Uterus (tissue), 2 donors: ENCODE results near the gene KRT7.

ENCODE experiments used
- POLR2A ChIP-seq, 2 donors: fragments of 450-650 bp; IDR thresholded peaks; one replicate each; pipeline ENCODE4 v1.6.1; 2016; ENCODE audit warnings: antibody characterized with exemption in 2 of 2, mild to moderate bottlenecking in 1 of 2, moderate library complexity in 1 of 2
- TF ChIP-seq, protein P1 (sequence below), 4 experiments: fragments of 200-600 bp in 2 of 4; fragments of 450-650 bp in 2 of 4; sonication (generic) in 2 of 4; IDR thresholded peaks; one replicate each; pipeline ENCODE4 v1.5.1; 2016 to 2019; ENCODE audit warnings: antibody characterized with exemption in 4 of 4, mild to moderate bottlenecking in 2 of 4, moderate library complexity in 1 of 4

DNA sequence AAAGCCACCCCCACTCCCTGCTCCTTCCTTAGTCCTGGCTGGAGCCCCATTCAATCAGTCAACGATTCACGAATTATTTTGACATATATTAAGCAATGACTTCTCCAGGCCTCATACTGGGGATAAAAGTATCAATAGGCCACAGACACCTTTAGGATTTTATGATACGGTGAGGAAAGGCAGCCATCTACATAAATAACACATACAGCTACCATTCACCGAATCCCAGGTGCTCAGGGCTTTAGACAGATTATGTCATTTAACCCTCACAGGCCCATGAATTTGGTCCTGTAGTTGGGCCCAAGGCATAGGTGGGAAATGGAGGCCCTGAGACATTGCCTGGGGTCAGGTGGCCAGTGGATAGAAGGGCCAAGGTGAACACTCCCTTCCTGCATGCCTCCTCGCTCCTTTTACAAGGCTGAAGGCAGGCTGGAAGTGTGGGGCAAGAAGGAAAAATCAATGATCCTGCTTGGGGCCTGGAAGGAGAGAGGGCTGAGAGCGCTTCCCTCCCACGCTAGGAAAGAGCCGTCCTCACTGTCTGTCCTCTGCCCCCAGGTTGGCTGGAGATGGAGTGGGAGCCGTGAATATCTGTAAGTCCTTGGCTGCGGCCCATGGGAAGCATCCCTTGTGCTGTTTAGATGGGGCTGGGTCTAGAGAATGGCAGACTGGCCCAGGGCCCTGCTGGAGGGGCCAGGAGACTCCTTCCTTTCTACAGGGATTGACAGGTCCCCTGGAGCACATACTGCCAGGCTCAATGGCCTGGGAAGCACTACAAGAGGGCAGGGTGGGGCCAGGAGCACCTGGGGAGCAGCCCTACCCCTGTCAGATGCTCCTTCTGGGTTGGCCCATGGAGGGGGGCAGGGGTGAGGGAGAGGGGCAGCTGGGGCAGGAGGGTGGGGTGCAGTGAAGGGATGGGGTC lies 14.8 kb downstream of the KRT7 start:
- TF ChIP-seq, protein P1, sequence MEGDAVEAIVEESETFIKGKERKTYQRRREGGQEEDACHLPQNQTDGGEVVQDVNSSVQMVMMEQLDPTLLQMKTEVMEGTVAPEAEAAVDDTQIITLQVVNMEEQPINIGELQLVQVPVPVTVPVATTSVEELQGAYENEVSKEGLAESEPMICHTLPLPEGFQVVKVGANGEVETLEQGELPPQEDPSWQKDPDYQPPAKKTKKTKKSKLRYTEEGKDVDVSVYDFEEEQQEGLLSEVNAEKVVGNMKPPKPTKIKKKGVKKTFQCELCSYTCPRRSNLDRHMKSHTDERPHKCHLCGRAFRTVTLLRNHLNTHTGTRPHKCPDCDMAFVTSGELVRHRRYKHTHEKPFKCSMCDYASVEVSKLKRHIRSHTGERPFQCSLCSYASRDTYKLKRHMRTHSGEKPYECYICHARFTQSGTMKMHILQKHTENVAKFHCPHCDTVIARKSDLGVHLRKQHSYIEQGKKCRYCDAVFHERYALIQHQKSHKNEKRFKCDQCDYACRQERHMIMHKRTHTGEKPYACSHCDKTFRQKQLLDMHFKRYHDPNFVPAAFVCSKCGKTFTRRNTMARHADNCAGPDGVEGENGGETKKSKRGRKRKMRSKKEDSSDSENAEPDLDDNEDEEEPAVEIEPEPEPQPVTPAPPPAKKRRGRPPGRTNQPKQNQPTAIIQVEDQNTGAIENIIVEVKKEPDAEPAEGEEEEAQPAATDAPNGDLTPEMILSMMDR (IDR thresholded peaks at IDR 0.05): no peak
- TF ChIP-seq POLR2A (IDR thresholded peaks at IDR 0.05): no peak
